GM21619 (cell line): Measurements from ENCODE around the gene SMYD4.
"Not testable (repeated sequence)": the region's sequence is repeated elsewhere in the genome, so short reads cannot be mapped to it uniquely, and the experiment has no call there.

Source experiments
- ATAC-seq: cut with Tn5 transposase; IDR thresholded peaks from one replicate; pipeline ENCODE4 v1.9.1; 2021; ENCODE audit not compliant: unreplicated experiment

The SMYD4 gene

DNA sequence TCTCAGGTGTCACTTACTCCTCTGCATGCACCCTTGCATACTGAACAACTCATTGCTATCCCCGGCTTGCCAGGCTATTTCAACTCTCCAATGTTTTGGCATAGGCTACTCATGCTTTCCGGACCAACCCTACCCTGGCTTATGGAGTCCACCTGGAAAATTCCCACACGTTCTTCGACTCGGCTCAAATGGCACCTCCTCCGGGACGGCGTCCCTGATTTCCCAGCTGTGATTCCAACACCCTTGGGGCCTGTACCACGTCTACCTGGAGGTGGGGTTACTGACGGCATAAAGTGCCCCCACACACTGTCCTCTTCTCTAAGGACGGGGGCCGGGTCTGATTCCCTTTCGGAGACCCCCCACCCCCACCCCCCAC, 498 bp downstream of the SMYD4 start:
- peak; percentile 11 for ATAC-seq

DNA sequence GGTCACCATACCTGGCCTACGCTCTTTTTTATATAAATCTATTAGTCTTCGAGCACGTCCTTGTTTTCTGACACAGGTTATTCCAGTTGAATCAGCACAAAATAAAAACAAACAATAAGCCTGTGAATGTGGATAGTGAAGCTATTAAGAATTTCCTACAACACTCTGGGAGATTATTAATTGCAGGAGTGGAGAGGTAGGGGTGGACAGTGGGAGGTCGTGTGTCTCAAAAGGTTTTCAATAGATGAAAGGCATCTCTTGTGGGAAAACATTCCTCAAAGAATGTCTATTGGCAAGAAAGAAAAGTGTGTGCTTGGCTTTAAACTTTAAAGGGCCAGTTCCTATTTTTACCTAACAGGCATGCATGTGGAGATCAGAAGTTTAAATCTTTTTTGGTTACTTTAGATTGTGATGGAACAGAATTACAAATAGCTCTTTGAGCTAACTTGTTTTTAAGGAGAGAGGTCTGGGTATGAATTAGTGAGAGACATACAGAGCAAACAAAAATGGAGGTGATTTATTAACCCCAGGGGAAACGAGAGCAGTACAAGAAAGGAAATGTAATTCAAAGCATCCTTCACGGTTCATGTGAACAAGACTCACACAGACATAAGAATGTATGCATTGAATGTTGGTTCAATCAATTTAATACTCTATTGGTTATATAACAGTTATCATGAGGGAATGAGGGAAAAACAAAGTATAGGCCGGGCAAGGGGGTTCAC, 9.0 kb downstream of the SMYD4 start:
- no peak for ATAC-seq

DNA sequence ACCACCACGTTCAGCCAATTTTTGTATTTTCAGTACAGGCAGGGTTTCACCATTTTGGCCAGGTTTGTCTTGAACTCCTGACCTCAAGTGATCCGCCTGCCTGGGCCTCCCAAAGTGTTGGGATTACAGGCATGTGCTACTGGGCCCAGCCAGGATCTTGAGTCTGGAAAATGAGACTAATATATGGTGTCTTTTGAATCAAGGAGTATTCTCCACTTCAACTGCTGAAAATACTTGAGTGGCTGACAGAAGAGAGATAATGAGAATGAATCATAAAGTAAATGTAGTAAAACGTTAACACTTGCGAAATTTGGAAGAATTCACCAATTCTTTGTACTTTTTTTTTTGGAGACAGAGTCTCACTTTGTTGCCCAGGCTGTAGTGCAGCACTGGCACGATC, 16.6 kb downstream of the SMYD4 start:
- no peak for ATAC-seq

DNA sequence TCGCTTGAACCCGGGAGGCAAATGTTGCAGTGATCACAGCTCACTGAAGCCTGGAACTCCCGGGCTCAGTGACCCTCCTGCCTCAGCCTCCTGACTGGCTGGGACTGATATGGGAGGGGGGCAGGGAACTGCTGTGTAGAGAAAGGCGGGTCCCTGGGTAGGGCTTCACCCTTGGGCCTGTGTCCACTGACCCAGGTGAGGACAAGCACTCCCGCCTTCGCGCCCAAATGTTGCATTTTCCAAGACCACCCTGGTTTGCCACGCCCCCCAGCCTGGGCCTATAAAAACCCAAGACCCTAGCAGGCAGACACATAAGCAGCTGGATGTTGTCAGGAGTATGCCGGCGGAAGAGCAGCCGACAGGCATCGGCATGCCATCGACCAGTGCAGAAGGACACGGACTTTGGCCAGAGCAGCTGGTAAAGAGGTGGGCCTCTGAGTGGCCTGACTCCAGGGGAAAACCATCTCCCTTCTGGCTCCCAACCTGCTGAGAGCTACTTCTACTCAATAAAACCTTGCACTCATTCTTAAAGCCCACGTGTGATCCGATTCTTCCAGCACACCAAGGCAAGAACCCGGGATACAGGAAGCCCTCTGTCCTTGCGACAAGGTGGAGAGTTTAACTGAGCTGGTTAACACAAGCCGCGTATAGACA, 19.1 kb downstream of the SMYD4 start:
- ATAC-seq: no peak

DNA sequence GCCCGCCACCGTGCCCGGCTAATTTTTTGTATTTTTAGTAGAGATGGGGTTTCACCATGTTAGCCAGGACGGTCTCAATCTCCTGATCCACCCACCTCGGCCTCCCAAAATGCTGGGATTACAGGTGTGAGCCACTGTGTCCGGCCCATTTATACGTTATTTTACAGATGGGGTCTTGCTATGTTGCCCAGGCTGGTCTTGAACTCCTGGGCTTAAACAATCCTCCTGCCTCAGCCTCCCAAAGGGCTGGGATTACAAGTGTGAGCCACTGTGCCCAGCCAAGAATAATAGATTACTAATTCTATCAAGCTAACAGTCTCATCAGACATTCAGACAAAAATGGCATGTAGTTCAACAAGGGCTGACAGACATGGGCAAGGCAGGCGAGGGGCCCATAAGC, 19.9 kb downstream of the SMYD4 start:
- ATAC-seq: not testable (repeated sequence)

DNA sequence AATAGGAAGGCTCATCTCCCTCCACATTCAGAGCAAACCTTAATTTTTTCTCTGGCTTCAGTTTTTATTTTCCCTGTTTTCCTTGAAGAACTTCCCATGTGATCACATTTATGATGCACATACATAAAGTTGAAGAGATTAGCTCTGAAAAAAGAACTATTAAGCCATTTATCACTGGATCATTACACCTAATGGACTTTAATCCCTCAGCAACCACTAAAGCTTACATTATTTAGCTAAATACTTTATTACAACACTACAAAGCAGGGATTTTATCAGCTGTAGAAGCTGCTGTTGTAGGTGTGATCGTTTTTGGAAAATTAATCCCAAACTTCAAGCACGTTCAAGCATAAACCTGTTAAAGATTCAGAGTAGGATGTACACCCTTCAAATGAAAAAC, 21.1 kb downstream of the SMYD4 start:
- no peak for ATAC-seq

DNA sequence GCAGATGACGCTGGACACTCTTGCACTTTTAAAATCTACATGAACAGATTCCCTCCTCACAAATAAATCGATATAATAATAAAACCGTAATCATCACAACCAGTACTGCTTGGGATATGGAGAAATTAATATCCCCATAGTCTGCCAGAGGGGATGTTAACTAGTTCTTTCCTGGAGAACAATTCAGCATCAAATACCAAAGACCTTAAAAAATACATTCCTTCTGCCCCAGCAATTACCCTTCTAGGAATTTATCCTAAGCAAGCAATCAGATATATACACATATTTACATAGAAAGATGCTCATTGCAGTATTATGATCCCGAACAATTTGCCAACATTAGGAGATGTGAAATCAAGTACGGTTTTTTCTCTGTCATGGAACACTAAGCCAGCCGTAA, 21.8 kb downstream of the SMYD4 start:
- no peak for ATAC-seq

DNA sequence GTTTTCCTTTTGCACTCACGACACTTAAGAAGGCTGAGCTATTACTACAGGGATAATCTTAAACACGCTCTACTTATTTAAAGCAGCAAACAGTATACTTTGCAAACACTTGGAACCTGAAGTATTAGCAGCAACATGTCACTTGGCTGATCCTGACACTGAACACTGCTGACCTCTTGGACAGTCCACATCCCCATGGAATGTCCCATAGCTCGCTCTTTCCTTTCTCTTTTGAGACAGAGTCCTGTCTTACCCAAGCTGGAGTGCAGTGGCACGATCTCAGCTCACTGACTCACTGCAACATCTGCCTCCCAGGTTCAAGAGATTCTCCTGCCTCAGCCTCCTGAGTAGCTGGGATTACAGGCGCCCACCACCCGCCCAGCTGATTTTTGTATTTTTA, 26.4 kb downstream of the SMYD4 start:
- no peak for ATAC-seq

DNA sequence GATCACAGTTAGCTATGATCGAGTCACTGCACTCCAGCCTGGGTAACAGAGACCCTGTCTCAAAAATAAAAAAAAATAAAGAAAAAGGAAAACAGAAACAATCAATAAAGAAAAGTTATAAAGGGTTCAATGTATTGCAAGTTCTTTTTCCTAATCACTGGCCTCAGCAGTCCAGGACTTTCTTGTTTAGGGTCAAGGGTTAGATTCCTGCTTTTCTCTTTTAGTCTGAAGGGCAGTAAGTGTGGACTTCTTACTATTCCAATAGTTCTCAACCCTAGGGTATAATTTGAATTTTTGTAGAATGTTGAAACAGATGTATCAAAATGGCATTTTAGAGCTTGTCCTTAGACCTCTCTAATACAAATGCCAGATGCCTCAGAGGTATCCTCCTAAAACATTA, 27.3 kb downstream of the SMYD4 start:
- ATAC-seq: no peak

DNA sequence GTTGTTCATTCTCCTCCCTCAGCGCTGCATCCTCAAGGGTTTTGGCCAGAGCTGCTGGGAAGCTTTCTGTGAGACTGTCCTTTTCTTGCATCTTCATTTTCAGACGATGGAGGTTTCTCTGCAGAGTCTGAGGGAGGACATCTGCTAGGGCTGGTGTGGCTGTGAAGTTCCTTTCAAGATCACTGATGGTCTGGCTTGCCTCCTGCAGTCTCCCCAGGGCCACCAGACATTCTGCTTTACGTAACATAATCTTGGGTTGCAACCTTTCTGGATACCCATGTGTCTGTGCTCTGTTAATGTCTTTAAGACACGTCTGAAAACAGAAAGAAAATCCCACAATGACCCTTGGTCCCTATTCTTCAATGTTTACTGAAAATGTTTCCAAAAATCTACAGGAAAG, 29.0 kb downstream of the SMYD4 start:
- ATAC-seq: no peak

DNA sequence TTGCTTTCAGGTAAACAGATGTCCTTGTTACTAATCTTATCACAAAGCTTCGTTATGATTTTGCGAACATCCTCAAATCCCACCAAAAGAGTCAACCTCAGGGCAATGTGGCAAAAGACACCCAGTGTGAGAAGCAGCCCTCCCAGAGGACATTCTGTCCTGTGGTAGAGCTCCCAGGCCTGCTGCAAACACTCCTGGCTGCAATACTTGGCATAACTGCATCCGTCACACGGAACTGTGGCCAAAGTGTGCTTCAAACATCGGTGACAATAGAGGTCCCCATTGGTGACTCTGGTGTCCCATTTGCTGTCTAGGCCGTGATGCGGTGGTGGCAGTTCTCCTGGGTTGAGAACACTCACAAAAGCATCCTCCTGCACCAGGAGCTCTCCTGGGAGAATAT, 29.5 kb downstream of the SMYD4 start:
- ATAC-seq: no peak

DNA sequence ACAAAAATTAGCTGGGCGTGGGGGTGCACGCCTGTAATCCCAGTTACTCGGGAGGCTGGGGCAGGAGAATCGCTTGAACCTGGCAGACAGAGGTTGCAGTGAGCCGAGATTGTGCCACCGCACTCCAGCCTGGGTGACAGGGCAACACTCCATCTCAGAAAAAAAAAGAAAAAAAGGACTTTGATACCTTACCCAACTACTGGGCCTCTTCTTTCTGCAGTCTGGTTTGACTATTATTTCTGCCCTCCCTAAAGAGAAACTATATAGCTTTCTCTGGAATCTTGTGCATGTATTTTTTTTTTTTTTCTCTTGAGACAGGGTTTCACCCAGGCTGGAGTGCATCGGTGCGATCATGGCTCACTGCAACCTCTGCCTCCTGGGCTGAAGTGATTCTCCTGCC, 31.9 kb downstream of the SMYD4 start:
- ATAC-seq: not testable (repeated sequence)

DNA sequence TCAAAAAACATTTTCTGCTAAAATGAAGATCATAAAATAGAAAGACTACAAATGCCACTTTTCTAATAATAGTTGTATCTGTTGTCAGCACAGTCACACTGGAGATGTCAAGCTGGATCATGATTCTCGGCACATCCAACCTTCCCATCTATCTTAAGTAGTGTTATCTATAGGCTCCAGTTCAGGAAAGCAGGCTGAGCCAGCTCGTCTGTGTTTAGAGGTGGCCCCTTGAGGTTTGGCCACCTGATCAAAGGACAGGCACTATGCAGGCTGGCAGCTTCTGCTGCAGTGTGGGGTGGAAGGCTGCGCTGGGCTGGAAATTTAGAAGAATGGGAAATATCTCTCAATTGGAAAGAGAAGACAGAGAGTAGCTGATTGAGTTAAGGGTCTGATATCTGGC, 32.4 kb downstream of the SMYD4 start:
- ATAC-seq: no peak

DNA sequence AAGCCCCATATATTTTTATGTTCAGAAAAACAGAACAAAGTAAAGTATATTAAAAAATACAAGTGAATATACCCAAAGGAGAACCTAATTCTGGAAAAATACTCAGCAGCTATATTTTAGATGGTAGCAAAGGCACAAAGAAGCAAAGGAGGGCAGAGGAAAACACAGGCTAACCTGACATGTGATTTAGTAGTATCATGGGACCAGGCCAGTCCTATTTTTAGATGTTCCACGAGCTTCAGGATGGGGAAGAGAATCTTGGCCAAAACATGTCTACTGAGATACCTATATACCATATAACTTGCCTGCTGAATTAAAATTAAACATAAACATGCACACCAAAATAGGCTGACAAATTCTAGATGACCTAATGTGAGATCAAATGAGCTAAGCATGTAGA, 32.9 kb downstream of the SMYD4 start:
- ATAC-seq: no peak

DNA sequence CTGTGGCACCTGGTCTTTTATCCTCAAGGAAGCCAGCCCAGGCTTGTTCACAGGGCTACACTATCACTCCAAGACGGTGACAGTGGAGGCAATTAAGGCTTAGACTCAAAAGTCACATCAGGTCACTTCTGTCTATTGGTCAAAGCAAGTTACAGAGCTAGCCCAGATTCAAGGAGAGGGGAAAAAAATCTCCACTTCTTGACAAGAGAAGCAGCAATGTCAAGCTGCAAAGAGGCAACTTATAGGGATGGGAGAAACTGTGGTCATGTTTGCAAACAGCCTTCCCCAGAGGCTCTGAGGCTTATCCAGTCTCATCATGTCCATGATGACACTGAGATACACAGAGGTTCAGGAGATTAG, 36.3 kb downstream of the SMYD4 start:
- no peak for ATAC-seq

DNA sequence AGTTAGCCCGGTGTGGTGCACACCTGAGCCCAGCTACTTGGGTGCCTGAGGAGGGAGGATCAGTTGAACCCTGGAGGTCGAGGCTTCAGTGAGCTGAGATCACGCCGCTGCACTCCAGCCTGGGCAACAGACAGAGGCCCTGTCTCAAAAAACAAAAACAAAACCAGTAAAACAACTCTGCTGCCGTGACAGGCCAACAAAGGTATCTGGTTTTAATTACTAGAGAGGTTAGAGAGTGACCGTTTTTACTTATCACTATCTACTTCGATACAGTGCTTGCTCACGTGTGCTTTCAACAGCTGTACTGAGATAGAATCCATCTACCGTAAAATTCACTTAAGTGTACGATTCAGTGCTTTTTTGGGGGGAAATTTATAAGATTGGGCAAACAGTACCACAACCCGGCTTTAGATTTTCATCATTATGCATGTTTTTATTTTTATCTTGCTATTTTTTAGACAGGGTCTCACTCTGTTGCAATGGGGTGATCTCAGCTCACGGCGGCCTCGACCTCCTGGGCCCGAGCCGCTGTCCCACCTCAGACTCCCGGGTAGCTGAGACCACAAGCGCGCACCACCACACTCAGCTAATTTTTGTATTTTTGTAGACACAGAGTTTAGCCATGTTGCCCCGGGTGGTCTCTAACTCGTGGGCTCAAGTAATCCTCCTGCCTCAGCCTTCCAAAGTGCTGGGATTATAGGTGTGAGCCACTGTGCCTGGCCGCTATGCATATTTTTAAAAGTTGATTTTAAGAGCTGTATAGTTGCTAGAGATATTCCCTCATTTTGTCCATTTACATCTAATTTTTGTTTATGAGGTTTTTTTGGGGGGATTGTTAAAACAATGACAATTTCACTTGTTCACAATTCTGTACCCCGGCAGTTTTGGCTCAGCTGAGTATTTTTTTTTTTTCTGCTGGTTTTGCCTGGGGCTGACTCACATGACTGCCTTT, 36.9 kb downstream of the SMYD4 start:
- no peak for ATAC-seq

DNA sequence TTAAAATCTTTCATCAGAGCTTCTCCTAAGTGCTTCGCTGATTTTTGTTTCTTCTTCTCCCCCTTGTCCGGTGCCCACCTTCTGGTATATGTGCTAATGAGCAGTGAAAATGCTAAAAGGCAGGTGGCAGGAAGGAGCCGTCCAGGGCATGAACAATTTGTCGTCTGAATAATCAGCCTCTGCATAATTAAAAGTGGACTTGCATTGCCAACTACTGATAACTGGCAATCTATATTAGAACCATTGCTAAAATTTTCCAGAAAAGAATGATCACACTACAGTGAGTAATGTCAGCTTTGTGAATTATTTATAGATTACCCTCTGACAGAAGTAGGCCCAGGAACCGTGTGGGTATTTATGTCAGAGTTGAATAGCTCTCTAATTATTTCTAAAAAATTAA, 39.8 kb downstream of the SMYD4 start:
- no peak for ATAC-seq

DNA sequence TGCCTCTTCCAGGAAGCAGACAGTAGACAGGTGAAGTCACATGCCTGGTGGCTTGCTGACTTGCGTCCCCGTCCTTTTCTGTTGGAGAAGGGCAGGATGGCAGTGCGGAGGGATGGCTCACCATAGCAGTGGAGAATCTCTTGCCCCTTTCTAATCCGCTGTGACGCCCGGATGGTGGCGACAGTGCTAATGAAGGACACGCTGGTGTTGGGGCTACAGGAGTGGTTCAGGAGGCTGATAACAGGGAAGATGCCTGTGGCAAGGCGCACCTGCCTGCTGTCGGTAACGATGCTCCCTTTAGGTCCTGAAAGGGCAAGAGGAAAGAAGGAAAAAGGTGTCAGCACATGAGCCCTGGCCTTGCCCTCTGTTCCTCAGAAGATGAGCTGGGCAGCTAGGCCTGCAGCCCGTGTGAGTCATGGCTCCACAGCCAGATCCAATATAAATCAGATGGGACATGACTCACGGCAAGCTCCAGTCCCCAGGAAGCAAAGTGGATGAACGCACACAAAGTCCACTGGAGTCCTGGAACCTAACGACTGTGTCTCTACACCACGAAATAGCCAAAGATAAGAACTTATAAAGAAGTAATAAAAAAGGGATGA, 42.3 kb downstream of the SMYD4 start:
- ATAC-seq: no peak

DNA sequence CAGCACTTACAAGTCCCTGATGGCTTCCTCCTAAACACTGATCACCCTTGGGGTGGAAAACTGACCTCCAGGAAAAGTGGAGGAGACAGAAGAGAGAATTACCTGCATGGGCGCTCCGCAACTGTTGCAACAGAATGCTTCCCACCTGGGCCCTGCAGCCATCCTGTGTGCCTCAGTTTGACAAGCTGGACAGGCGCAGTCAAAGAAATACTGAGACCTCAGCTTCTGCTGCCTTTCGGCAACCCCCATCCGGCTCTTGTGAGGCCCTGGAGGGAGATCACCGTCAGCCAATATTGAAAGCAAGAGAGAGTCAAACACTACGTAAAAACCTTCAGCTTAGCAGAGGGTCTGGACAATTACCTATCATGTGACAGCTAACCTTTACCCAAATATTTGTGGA, 43.0 kb downstream of the SMYD4 start:
- ATAC-seq: no peak

DNA sequence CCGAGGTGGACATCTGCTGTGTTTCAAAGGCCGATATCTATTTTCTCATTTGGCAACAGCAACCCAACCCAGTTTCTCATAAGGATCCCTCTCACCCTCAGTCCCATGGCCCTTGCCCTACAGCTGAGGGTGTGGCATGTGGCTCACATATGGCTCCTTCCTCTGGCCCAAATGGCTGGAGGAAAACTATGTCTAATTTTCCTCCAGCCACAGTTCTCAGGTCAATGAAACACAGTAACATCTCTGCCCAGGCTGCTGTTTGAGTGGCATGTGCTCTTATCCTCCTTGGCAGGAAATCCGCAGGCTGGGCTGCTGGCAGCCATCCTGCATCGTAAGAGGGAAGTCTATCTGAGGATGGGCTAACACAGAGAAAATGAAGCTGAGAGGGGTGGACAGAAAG, 43.8 kb downstream of the SMYD4 start:
- ATAC-seq: no peak

DNA sequence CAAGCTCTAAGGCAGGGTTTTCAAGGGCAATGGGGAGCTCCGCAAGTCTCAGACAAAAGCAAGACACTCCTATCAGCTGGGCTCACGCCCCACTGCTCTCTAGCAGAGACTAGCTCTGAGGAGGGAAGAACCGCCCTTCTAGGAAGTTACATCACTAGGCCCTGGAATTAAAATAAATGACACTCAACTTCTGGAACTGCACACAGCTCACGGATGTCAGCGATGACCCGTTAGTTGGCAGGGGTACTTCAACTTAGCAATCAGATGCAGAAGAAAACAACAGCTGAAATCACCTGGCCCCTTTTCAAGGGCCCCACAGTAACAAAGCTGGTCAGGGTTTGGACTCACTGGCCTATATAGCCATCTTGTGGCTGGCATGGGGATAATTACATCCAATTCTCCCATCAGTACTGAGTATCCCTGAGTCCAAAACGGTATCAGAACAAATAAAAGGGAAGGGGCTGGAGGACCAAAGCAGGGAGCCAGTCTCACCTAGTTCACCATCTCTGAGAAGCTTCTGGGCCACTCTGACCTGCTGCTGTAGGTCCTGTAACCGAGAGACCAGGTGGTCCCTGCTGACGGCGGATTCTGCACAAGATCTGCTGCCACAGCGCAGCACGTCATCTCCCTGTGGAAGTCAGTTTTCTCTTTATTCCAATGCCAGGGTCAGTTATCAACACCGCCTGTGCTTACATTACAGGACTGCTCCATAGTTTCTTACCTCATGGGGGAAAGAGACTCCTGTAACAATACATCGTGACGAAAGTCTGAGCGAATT, 45.7 kb downstream of the SMYD4 start:
- no peak for ATAC-seq
